NK-92 treated with Interleukin-12 subunit alpha and Interleukin-12 subunit beta, amount 100 ng/mL, for 24 hours (cell line): ENCODE results near the gene GRAMD4.
"Not testable (repeated sequence)": the region's sequence is repeated elsewhere in the genome, so short reads cannot be mapped to it uniquely, and the experiment has no call there.

Experiments
- DNase-seq: peaks from one replicate; lab custom pipeline; 2025; lab: John Stamatoyannopoulos, UW

The GRAMD4 gene

GRCh38 chr22:46619240-46619829 lies 851 bp upstream of the GRAMD4 start:
- DNase-seq, result no peak

GRCh38 chr22:46620588-46621242 lies 529 bp downstream of the GRAMD4 start:
- DNase-seq, result no peak

- DNase-seq, result not testable (repeated sequence)
These were observed 1.2 kb downstream of the GRAMD4 start for GRCh38 chr22:46621243-46621930.

GRCh38 chr22:46622081-46622521 lies 1.9 kb downstream of the GRAMD4 start:
- DNase-seq, result no peak

DNA sequence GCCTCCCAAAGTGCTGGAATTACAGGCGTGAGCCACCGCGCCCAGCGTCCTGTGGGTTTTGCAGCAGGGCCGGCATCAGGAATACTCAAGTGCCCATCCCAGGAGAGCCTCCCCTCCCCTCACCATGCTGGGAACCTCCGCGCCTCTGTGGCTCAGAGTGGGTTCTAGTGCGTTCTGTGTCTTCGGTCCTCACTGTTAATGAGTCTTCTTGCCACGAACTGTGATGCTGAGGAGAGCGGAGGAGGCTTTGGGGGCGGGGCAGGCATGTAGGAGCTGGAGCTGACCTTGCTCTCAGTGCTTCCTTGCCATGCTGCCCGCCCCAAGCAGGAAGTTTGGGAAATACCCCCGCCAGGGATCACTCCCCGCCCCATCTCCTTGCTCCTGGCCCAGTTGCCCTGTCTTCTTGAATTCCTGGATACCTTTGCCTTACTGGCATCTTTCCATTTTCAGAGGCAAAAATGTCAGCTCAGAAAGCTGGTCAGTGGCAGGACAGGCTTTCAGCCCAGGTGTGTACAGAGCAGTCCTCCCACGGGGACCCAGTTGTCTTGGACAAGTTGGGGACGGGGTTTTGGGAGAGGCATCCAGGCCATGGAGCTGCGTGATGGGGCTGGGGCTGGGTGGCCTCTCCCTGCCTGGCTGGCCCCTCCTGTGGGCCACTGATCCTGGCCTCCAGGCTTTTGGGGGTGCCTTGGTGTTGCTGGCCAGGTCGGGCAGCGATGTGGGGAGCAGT lies 5.1 kb downstream of the GRAMD4 start:
- DNase-seq, result no peak

DNA sequence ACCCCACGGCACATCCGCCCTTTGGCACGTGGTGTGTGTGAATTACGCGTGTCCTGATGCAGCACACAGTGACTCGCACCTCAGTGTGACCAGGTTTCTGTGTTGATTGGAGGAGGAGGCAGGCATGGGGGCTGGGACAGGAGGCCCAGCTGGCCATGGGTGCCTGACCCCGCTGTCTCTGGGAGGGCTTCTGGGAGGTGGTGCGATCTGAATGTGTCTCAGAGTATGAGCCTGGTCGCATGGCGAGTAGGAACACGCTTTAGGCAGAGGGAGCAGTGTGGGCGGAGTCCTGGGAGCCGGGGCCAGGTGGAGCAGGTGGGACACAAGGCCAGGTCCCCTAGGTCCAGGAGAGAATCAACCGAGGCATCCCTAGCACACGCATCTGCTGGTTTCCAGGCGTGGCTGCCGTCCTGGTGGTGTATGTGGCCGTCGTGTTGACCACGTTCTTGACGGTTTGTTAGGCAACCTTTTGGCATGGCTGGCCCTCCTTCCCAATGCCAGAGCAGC lies 5.7 kb downstream of the GRAMD4 start:
- DNase-seq, result no peak

- DNase-seq, result no peak
These were observed 6.2 kb downstream of the GRAMD4 start for GRCh38 chr22:46626356-46626755.

- no peak for DNase-seq
These were observed 7.0 kb downstream of the GRAMD4 start for GRCh38 chr22:46626911-46627805.

DNA sequence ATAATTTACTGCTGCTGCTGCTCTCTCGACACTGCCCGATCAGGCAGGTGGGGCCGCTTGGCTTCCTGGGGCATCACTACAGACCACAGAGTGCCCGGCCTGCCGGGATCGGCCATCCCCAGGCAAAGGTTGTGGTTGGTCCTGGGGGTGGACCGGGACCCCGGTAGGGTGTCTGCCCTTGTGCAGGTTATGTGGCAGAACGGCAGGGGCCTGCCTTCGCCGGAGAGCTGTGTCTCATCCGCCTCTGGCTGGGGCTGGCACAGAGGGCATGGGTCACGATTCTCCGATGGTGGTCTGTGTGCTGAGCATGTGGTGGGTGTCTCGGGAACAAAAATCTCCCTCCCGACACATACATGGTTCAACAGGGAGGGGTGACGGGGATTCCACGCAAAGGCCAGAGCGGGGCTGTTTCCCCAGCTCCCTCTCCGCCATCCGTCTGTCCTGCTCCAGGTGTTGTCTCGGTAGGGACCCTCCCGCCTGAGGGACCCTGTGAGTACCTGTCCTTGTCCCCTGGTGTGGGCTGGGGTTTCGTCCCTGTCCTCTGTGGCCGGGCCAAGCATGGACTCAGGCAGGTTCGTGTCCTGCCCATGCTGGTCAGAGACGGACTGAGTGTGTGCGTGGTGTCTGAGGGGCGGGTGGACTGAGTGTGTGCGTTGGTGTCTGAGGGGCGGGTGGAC lies 7.8 kb downstream of the GRAMD4 start:
- no peak for DNase-seq

DNA sequence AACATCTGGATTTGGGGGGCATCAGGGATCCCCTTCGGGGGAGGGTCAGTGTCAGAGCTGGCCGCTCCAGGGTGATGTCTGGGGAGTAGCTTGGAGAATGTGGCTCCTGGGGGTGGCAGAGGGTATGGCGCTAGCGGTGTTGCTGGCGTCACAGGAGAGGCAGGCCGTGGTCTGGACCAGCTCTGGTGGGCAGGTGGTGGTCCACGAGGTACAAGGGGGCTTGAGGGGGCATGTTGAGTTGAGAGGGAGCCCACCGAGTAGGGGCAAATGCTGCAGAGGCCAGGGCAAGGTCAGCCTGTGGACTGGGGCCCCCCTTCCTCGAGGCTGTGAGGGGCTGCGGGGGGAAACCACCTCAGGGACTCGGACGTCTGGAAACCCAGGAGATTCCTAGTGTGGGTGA lies 8.6 kb downstream of the GRAMD4 start:
- no peak for DNase-seq

GRCh38 chr22:46629291-46629690 lies 9.1 kb downstream of the GRAMD4 start:
- no peak for DNase-seq

- no peak for DNase-seq
These were observed 10.9 kb downstream of the GRAMD4 start for GRCh38 chr22:46631113-46631512.

DNA sequence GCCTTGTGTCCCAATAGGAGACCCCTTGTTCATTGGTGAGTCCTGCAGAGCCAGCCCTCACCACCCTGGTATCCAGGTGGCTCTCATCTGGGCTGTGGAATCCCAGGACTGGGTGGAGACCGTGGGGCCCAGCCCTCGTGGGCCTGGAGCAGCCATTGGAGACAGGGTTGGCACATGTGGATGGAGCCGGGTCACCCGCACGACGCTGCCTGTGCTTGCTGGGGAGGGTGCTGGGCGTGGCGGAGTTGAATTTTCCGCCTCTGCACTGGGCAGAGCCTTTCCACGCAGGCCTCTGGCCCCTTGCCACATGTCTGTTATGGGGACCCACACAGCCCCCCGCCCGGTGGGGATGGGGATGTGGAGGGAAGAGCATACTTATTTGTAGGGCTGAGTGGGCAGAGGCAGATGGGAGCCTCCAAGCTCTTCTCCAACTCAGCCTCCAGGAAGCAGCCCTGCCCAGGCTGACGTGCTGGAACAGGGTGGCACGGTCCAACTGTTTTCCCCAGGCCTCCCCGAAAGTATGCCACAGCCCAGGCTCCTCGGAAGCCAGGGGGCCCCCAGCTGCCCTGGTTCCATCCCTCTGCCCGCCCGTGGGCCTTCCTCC lies 12.6 kb downstream of the GRAMD4 start:
- no peak for DNase-seq

- DNase-seq, result no peak
These were observed 13.2 kb downstream of the GRAMD4 start for GRCh38 chr22:46633334-46633890.

DNA sequence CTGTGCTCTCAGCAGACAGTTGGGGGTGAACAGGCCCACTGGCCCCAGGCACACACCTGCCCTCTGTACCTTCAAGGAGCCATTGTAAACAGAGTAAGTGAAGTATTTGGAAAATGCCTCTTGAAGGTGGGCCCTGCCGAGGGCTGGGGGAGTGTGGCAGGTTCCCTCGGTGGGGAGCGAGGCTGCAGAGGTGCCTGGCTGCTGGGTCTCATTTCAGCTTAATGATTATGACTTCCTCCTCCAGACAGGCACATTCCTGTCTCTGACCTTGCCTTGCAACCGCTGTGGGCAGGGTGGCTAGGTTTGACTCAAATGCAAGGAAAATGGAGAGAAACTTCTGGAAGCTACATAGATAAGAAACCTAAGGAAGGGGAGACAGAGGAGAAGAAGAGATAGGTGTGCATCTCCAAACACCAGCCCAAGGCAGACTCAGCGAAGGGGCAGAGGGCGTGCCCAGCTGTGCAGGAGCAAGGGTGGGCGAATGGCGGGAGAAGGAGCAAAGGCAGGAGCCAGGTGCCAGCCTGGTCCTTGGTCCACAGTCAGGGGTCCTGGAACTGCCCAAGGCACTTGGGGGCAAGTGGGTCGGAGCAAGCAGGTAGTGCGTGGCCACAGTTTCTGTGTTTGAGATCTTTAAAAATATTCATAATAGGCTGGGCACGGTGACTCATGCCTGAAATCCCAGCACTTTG lies 14.0 kb downstream of the GRAMD4 start:
- no peak for DNase-seq

- DNase-seq, result not testable (repeated sequence)
These were observed 14.9 kb downstream of the GRAMD4 start for GRCh38 chr22:46634973-46635685.

DNA sequence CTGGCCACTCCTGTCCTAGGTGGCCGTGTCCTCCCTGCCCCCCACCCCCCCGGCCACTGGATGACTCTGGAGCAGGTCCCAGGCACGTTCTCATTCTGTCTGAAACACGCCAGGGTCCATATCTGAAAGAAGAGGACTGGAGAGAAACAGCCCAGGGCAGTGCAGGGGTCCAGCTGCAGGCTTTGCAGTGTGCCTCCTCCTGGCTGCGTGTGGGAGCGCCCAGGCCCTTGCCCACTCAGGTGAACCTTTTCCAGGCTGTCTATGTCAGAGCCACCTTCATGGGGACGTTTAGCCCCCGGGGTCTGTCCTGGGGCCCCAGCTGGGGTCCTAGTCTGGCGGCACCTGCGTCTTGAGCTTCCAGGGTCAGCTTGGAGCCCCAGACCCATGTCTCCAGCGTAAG lies 15.6 kb downstream of the GRAMD4 start:
- DNase-seq, result no peak

DNA sequence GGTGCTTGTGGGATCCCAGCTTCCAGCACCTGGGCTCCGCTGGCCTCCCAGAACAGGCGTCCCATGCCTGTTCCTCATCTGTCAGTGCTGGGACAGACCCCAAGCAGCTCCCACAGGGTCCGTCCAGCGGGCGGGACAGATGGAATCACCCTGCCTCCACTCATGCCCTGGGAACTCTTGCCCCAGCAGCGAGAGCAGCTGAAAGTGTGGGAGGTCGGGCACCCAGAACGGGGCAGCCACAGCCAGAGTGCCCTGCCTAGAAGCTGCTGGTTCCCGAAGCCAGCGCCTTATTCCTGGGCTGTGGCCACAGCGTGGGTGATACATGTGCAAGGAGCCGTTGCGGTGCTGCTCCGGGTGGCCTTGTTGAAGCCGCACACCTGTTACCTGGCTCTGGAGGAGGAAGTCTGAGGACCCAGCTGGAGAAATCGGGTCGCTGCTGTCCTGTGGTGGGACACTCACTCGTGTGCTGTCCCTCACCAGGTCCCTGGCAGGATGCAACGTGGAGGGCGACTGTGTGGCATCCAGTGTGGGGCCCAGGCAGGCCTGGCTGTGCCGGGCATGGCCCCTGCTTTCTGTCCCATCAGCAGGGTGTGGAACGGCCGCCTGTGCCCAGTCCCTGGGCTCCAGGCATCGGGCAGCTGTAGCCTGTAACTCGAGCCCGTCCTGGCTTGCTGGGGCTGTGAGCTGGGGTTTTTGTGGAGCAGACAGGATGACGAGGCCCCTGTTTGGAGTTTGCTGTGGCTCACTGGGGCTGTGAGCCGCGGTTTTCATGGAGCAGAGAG lies 16.2 kb downstream of the GRAMD4 start:
- DNase-seq, result no peak
